HG02588 (cell line): Measurements from ENCODE around the gene SORCS2.

Source experiments
- ATAC-seq: cut with Tn5 transposase; IDR thresholded peaks from one replicate; pipeline ENCODE4 v1.9.1; 2021; ENCODE audit warnings: mild to moderate bottlenecking, moderate library complexity; ENCODE audit not compliant: unreplicated experiment

Gene SORCS2

DNA sequence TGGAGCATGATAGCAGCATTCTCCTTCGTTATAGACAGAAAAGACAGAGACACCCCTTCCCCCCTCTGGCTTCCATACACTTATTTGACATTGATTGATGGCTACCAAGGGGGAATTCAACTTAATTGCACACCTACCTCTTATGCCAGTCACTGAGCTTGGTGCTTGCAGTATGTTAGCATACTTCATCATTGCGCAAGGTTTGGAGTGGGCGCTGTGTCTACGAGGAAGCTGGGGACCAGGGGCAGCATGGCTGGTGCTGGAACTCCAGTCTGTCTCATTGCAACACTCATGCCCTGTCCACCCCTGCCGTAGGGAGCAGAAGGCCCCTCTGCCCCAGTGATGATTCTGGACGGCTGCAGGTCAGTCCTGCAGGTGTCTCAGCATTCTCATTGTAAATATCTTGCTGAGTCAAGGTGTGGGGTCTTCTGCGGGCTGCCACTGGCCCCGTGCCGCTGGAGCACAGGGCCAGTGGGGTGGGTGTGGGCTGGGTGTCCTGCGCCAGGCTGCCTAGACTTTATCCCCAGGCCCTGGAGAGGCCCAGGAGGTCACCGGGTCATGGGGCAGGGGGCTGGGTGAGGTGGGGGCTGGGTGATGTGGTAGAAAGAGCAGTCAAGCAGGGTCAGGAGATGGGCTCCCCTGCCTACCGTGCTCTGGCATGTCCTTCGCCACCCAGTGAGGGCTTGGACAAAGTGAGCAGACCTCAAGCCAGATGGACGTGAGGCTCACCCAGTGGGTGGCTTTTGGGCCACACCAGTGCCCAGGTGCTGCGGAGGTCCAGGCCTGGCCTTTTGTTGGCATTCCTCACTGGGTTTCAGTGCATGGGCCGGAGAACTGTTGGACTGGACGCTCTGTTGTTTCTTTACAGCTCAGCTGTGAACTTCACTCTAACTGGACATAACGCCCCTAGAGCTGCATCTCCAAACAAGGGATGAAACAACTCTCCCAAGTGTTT is 156.9 kb downstream of the SORCS2 start:
- no peak for ATAC-seq

DNA sequence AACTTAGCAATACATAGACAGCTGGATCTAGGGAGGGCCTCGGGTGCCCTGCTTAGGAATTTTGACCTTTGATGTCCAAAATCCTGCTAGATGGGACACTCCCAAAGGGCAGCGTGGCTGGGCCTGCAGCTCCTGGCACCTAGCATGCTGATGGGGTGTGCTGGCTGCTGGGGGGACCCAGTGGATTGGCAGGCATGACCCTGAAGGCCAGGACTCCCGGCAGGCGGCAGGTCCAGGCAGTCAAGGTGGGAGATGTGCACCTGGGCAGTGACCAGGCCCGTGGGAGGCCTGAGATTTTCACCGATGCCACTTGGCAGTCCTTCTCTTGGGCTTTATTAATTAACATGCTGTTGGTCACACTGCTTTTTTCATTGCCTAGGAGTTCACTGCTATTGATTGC is 158.1 kb downstream of the SORCS2 start:
- no peak for ATAC-seq

DNA sequence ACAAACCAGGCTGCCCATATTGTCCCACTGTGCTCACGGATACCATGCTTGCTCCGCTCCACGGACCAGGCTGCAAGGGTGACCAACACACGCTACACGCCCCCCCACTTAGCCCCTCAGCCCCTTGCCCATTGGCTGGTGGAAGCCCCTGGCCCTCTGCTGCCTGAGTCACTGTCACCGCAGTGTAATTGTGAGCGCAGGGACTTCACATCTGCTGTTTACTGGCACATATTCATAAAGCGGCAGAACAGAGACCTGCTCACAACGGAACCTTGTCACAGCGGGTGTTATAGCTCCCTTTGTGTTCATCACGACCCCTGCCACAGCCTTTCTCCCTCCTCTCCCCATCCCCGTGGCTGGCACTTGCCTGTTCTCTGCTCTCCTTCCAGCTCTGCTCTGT is 158.7 kb downstream of the SORCS2 start:
- ATAC-seq: no peak

DNA sequence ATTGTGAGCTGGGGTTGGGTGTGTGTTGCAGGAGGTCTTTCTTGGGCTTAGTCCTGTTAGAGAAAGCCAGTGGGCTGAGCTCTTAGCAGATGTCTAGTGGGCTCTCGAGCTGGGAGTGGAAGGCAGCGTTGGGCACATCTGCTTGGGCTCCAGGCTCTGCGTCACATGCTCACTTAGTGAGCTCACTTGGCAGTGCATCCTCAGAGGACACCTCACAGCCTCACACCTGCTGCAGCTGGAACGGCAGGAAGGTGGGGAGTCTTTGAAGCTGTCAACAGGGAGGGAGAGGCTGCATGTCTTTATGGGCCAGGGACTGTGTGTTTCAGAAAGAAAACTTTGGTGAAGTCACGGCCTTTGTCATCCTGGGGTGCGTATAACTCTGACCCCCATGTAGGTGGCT is 160.1 kb downstream of the SORCS2 start:
- no peak for ATAC-seq

DNA sequence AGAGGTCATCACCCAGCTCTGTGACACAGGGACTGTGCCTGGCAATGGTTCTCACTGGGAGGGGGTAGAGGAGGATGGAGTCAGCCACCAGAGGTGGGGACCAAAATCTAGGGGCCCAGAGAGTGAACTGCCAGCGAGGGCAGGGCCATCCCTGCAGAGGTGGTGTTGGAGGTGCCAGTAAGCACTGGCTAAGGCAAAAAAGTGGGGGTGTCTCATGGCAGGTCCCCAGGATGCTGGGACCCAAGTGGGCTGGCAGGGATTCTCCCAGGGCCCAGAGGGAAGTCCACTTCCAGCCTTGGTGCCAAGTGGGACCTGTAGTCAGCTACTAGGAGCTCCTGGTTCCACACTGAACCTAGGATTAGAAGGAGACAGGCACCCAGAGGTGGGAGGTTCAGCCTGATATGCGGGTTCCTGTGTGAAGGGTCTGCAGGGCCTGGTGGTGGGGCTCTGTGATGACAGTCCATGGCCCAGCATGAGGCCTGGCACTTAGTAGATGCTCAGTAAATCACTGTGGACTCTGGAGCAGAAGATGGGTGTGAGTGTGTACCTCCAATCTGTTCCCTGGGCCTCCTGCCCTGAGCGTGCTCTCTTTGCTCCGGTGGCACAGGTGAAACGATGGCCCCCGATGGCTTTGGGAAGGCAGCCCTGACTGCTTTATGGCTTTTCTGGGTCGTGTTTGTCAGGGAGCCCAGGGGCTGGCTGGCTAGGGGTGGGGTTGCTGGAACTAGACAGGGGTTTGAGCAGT is 160.9 kb downstream of the SORCS2 start:
- no peak for ATAC-seq

DNA sequence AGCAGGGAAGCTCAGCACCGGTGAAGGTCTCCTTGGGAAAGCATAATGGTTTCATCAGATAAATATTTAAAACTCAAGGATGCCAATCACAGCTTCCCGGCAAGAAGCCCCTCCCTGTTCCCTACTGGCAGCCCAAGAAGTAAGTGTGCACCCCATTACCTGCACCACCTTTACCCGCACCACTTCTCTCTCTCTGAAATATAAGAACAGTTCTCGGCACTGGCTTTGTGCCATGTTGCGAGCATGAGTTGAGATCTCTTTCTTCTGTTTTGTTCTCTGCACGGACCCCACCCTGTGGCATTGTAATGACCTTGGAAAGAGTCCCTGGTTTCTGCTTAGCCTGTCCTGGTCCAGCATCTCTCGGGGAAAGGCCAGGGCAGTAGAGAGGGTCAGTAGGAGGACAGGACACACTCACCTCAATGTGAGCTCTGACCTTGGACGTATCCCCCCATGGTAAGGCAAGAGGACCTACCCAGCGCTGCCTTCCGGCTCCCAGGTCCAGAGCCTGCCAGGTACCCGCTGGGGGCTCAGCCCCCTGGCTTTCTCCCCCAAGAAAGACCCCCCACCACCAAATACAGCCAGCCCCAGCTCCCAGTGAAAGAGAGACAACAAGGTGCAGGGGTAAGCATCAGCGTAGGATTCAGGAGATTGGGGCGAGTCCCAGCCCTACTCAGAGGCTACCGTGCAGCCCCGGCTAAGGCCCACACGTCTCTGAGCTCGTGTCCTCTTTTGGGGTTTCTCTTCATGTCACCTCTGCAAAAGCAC is 161.7 kb downstream of the SORCS2 start:
- ATAC-seq: no peak

DNA sequence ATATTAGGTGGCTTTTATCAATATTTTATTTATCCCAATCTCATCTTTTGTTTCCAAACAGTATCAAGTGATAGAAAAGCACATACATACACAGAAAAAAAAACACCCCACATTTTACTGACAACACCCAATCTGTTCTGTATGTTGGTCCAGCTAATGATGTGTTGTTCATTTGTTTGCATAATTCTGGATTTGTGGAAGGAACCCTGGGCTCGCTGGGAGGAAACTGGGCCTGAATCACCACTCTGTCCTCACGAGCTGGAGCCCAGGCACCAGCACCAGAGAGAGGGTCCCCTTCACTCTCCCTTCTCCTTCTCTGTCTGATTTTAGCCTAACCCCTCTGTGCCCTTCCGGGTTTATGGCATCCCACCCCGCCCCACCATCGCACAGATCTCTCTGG is 162.6 kb downstream of the SORCS2 start:
- ATAC-seq: no peak

DNA sequence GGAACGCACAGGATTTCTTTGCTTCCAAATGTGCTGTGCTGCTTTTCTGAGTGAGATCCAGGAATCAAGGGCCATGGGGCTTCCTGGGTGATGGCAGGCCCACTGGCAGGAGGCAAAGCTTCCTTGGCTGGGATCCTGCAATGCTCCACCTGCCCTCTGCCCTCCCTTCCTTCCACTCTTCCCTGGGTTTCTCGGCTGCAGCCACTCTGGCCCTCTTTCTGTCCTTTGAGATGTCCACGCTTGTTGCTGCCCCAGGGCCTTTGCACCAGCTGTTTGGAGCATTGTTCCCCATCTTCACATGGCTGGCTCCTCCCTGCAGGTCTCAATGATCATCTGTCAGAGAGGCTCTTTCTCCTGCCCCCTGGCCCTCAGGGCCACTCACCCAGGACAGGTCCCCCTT is 163.5 kb downstream of the SORCS2 start:
- ATAC-seq: no peak

DNA sequence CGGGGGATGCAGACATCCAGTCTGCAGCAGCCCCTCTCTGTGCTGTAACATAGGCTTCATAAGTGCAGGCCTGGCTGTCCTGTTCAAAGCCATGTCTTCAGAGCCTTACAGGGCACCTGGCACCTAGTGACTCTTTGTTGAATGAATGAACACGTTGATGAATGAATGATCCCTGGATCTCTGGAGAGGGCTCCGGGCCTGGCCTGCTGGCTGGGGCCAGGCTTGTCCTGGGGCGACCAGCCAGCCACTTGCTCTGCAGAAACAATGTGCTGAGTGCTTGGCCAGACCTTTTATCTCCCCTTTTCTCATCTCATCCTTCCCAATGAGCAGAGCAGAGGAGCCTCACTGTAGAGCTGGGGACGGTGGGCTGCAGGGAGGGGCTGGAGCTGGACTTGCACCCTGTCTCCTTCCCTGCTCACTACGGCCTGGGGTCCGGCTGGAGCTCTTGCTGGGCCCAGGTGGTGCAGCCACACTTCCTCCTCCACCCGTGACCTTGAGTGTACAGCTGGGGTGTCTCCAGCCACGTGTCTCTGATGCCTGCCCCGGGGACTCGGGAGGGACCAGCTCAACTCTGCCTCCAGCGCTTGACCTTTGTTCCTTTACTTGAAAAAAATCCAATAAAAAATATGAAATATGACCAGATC is 164.5 kb downstream of the SORCS2 start:
- ATAC-seq: no peak

DNA sequence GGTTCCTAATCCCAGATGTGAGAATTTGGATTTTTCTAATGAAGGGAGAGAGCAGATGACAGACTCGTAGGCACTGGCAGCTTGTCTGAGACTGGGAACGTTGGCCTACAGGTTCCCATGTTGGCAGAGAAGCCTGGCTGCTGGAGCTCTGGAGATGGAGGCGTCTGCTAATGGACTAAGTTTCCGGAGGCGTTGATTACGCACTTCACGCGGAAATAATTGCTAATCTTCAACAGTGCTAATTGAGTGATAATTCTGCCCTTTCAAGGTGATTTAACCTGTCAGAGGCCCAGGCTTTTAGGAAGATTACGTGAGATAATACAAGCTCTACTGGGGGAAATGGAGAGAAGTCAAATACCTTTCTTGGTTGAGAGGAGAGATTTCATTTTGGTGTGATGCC is 165.0 kb downstream of the SORCS2 start:
- ATAC-seq: no peak

DNA sequence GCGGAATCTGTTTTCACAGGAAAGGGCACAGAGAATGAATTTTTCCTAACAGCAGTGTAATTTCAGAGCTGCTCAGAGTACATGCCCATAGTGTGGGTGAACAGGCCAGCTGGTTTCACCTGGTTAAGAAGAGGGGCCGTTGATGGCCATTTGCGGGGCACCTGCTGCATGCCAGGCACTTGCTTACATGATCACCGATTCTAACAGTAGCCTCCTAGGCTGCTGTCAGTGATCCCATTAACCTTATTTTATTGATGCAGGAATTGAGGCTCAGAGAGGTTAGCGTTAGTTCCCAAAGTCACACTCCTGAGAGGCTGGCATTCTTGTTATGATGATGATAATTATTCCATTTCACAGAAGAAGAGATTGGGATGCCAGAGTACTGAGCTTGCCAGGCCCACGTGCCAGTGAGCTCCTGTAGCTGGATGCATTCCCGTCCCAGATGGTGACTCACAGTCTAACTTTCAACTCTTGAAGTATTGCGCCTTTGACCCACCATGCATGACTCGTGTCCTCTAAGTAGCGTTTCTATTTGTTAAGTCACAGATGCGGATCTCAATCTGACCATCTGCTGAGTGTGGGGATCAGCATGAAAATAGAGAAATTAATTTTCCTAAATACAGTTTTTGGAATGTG is 165.9 kb downstream of the SORCS2 start:
- ATAC-seq: no peak

DNA sequence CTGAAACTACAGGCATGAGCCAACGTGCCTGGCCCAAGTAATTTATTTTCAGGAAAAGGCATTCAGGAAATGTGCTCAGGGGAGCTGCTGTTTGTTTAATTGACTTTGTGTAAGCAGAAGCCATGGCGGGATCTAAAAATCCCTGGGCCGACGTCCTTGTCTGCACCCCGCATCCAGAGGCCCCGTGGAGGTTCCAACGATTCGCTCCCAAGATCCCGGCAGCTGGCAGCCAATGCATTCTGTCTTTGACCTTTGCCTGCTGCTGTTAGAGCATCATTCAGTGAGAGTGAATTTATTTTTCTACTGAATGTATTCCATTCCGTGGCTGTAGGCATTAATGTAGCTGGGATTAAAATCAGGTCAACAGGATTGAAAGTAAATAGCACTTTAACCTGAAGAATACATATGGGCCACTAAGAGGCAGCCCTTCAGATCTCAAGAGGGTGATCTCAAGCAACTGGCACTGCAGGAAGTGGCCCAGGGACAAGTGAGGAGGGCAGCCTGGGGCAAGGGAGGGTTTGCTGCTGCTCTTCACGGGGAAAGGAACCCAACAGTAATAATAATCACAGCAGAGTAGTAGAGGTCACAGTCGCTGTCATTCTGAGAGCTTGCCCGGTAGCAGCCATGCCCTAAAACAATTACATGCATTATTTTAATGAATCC is 167.2 kb downstream of the SORCS2 start:
- no peak for ATAC-seq

DNA sequence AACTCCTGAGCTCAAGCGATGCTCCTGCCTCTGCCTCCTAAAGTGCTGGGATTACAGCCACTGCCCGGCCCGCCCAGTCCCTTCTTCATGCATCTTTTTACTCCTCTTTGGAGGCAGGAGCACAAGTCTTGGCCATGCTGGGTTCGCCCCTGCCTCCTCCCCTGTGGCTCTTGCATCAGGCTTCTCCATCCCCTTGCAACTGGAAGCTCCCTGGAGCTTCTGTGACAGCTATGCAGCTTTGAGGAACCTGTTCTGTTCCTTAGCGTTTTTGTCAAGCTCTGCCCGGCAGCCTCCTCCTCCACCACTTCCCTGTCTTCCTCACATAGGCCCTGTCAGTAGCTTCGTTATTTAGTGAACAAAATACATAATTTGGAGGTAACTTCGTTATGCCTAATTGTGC is 168.5 kb downstream of the SORCS2 start:
- no peak for ATAC-seq

DNA sequence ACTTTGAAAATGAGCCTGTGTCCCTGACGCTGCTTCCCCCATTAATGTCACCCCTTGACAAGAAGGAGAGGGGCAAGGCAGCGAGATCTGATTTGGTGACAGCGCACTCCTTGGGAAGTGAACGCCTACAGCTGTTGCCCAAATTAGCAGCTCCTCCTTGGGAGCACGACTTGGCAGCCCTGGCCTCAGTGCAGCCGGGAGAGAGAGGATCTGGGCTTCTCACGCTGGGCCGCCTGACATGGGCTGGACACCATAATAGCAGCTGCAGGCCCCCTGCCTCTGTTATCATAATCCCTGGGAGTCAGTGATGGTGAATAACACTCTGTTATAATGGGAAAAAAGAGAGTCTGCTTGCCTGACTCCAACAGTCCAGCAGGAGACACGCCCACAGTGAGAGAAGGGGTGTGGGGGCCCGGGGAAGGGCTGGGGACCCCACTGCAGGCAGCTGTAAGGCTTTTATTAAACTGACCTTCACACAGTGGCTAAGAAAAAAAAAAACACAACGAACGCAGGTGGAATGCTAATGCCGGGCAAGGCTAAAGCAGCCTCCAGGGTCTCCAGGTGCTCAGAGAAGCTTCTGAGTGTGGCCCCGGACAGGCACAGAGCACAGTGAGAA is 169.1 kb downstream of the SORCS2 start:
- ATAC-seq: no peak

DNA sequence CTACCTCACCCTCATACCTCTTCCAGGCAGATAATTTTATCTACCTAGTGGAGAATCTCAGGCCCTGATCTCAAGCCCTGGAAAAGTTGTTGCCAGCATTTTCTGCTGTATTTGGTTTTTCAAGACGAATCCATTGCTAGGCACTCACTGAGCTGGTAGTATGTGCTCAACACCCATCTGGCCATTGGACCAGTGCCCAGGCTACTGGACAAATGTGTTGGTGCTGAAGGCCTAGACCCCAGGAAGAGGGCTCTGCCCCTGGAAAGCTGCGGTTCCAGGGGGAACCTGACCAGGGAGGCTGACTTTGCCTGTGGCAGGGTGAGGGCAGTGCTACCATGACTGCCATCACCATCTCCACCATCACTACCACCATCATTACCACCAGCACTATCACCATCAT is 170.0 kb downstream of the SORCS2 start:
- no peak for ATAC-seq

DNA sequence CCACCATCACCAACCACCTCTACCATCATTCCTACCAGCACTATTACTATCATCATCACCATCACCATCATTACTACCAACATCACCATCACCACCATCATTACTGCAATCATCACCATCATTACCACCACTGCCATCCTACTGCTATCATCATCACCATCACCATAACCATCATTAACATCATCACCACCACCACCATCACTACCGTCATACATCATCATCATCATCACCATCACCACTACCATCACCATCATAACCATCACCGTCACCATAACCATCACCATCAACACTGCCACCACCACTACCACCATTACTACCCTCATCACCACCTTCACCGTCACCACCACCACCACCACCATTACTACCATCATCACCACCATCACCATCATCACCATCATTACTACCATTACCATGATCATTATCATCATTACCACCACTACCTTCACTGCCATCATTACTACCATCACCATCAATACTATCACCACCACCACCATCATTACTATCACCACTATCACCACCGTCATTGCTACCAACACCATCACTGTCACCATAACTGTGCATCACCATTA is 170.6 kb downstream of the SORCS2 start:
- no peak for ATAC-seq

DNA sequence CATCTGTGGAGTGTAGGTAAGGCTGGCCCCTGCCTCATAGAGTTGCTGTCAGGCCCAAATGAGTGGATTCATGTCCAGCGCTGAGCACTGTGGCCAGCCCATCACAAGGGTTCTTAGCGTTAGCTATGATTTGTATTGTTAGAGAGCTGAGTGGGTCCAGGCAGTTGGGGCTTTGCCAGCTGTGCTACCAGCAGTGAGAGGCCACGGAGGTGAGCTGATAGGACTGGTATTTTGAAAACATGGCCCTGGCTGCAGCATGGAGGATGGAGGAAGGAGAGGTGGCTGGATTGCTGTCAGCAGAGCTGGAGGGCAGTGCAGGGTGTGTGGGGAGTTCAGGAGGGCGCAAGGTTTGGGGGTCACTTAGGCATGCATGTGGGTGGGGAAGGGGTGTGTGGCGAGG is 172.6 kb downstream of the SORCS2 start:
- no peak for ATAC-seq

DNA sequence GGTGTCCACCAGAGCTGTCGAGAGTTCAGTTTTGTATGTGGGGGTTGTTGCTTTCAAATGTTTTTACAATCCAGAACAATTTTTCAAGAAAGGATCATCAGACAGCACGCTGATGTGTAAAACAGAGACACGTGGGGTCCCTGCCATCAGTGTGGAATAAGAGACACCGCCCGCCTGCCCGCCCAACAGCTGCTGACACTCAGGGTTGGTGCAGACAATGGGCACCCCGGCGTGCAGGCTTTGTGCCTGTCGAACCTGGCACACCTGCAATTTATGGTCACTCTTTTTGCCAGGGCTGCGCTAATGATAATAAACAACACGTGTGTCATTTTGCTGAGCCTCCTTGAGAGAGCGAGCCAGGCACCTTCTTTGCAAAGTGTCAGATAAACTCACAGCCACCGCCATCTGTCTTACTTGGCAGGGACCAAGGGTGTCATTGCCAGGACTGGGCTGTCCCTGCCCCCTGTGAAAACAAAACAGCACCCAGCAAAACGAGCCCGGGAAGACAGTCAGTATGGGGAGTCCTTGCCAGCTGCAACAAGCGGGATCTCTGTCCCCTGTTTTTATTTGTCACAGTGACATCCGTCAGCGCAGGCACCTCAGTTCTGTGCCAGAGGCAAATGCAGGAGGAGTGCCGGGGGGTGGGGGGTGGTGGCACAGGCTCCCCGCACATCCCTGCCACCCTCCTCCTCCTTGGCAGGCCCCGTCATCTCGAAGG is 173.3 kb downstream of the SORCS2 start:
- no peak for ATAC-seq
